Measurements from ENCODE around the gene ARPC5L. TPM values are rescaled to one million over a fixed set of nuclear protein-coding genes. Genes with fewer than 3 reads are reported as not detected.

ARPC5L gene
- total RNA-seq, 1 donor, result 9.8 TPM

- Histone ChIP-seq H3K9me3 (ENCODE audit: low read depth, low read length) (no peaks in the 10 kb centered on the region), H3K4me3 (ENCODE audit: insufficient read depth, low read length) (no peak overlapping the region), H4K20me1 (ENCODE audit: insufficient read depth, low read length) (peaks cover 46% of the 10 kb centered on the region), H3K27me3 (ENCODE audit: insufficient read depth, low read length) (no peaks in the 10 kb centered on the region), H3K27ac (ENCODE audit: low read depth, low read length) (no peak overlapping the region), H3K4me1 (ENCODE audit: insufficient read depth, low read length) (peaks cover 3% of the 10 kb centered on the region), H3K4me2 (ENCODE audit: insufficient read depth, low read length) (no peak overlapping the region), H3K79me2 (ENCODE audit: insufficient read depth, low read length) (peaks cover 34% of the 10 kb centered on the region), H3K36me3 (ENCODE audit: insufficient read depth, low read length) (peaks cover 75% of the 10 kb centered on the region), H2AFZ (ENCODE audit: low read length) (no peak overlapping the region)
- TF ChIP-seq CTCF (IDR thresholded peaks at IDR 0.05; ENCODE audit: extremely low read depth, low read depth, low read length), result no peak
- DNase-seq (ENCODE audit: insufficient read length, low spot score, missing footprints), result peak; percentile 35
Measured at GRCh38 chr9:124878518-124878917, 16.6 kb downstream of the ARPC5L start.

- H3K27ac ChIP-seq (ENCODE audit: low read depth, low read length), result no peak overlapping the region
- H2AFZ ChIP-seq (ENCODE audit: low read length), result no peak overlapping the region
- H3K4me3 ChIP-seq (ENCODE audit: insufficient read depth, low read length), result no peak overlapping the region
- H3K79me2 ChIP-seq (ENCODE audit: insufficient read depth, low read length), result peaks cover 27% of the 10 kb centered on the region
- peaks cover 4% of the 10 kb centered on the region for H3K4me1 ChIP-seq (ENCODE audit: insufficient read depth, low read length)
- no peak for DNase-seq (ENCODE audit: insufficient read length, low spot score, missing footprints)
- H4K20me1 ChIP-seq (ENCODE audit: insufficient read depth, low read length), result peaks cover 40% of the 10 kb centered on the region
- TF ChIP-seq CTCF (IDR thresholded peaks at IDR 0.05; ENCODE audit: extremely low read depth, low read depth, low read length), result no peak
- H3K4me2 ChIP-seq (ENCODE audit: insufficient read depth, low read length), result no peak overlapping the region
- H3K9me3 ChIP-seq (ENCODE audit: low read depth, low read length), result no peaks in the 10 kb centered on the region
- peaks cover 68% of the 10 kb centered on the region for H3K36me3 ChIP-seq (ENCODE audit: insufficient read depth, low read length)
- no peaks in the 10 kb centered on the region for H3K27me3 ChIP-seq (ENCODE audit: insufficient read depth, low read length)
Measured at GRCh38 chr9:124879226-124879625, 17.3 kb downstream of the ARPC5L start.

DNA sequence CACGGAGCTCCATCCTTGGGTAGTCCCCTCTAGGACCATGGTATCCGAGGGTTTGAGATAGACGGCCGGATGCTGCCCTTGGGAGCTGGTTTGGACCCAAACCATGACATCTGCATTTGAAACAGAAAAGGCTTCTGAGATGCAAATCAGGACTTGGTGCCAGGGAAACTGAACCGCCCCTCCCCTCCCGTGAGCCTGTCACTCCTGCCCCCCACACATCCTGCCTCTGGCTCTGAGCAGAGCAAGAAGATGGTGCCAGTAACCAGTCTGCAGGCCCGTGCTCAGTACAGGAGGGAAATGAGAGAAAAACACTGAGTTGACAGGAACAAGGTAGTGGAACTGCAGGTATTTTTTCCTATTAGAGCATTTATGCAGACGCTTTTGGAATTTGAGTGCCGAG lies 18.6 kb downstream of the ARPC5L start:
- H3K4me1 ChIP-seq (ENCODE audit: insufficient read depth, low read length), result peaks cover 9% of the 10 kb centered on the region
- no peaks in the 10 kb centered on the region for H3K27me3 ChIP-seq (ENCODE audit: insufficient read depth, low read length)
- DNase-seq (ENCODE audit: insufficient read length, low spot score, missing footprints), result peak; percentile 18
- no peak for TF ChIP-seq CTCF (IDR thresholded peaks at IDR 0.05; ENCODE audit: extremely low read depth, low read depth, low read length)
- H4K20me1 ChIP-seq (ENCODE audit: insufficient read depth, low read length), result peaks cover 33% of the 10 kb centered on the region
- no peak overlapping the region for H3K4me2 ChIP-seq (ENCODE audit: insufficient read depth, low read length)
- no peak overlapping the region for H3K27ac ChIP-seq (ENCODE audit: low read depth, low read length)
- H3K9me3 ChIP-seq (ENCODE audit: low read depth, low read length), result no peaks in the 10 kb centered on the region
- H3K36me3 ChIP-seq (ENCODE audit: insufficient read depth, low read length), result peaks cover 60% of the 10 kb centered on the region
- H3K4me3 ChIP-seq (ENCODE audit: insufficient read depth, low read length), result no peak overlapping the region
- no peak overlapping the region for H2AFZ ChIP-seq (ENCODE audit: low read length)
- peaks cover 14% of the 10 kb centered on the region for H3K79me2 ChIP-seq (ENCODE audit: insufficient read depth, low read length)

- Histone ChIP-seq H3K4me1 (ENCODE audit: insufficient read depth, low read length) (peaks cover 9% of the 10 kb centered on the region), H4K20me1 (ENCODE audit: insufficient read depth, low read length) (peaks cover 32% of the 10 kb centered on the region), H3K4me3 (ENCODE audit: insufficient read depth, low read length) (no peak overlapping the region), H3K27ac (ENCODE audit: low read depth, low read length) (no peak overlapping the region), H3K79me2 (ENCODE audit: insufficient read depth, low read length) (peaks cover 9% of the 10 kb centered on the region), H3K4me2 (ENCODE audit: insufficient read depth, low read length) (no peak overlapping the region), H3K36me3 (ENCODE audit: insufficient read depth, low read length) (peaks cover 60% of the 10 kb centered on the region), H3K9me3 (ENCODE audit: low read depth, low read length) (no peaks in the 10 kb centered on the region), H2AFZ (ENCODE audit: low read length) (no peak overlapping the region), H3K27me3 (ENCODE audit: insufficient read depth, low read length) (no peaks in the 10 kb centered on the region)
- DNase-seq (ENCODE audit: insufficient read length, low spot score, missing footprints), result peak; percentile 52
- TF ChIP-seq CTCF (IDR thresholded peaks at IDR 0.05; ENCODE audit: extremely low read depth, low read depth, low read length), result no peak
Measured at GRCh38 chr9:124881138-124881743, 19.3 kb downstream of the ARPC5L start.

Data from osteoblast (primary cell).